GM21576 (cell line): ENCODE data around the gene BIN1.

Experiments used
- ATAC-seq: cut with Tn5 transposase; IDR thresholded peaks from one replicate; pipeline ENCODE4 v1.9.1; 2021; ENCODE audit warnings: mild to moderate bottlenecking, moderate library complexity; ENCODE audit not compliant: unreplicated experiment

BIN1 gene

DNA sequence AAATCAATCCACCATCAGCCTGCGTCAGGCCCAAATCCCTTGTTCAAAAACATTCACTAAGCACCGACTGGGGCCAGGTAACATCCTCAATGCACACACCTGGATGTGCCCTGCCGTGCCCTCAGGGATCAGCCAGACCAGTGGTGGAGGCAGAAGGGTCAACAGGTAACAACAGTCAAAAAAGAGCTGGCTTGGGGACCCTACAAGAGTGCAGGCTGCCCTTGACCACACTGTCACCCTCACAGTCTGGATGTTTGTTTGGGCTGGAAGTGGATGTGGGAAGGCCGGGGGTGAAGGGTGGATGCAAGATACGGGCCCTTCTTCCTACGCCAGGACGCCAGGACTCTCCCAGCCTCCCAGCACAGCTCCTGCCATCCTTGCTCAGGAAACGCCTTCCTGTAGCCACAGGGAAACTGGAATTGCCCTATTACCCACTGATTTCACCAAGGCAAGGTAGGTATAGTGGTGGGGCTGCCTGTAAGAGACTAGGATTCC lies 2.7 kb downstream of the BIN1 start:
- ATAC-seq, result no peak

- ATAC-seq, result no peak
Measured at GRCh38 chr2:127103243-127104165, 3.5 kb downstream of the BIN1 start.

GRCh38 chr2:127102521-127103242 lies 4.3 kb downstream of the BIN1 start:
- ATAC-seq, result no peak

- ATAC-seq, result no peak
Measured at GRCh38 chr2:127101756-127102477, 5.0 kb downstream of the BIN1 start.

DNA sequence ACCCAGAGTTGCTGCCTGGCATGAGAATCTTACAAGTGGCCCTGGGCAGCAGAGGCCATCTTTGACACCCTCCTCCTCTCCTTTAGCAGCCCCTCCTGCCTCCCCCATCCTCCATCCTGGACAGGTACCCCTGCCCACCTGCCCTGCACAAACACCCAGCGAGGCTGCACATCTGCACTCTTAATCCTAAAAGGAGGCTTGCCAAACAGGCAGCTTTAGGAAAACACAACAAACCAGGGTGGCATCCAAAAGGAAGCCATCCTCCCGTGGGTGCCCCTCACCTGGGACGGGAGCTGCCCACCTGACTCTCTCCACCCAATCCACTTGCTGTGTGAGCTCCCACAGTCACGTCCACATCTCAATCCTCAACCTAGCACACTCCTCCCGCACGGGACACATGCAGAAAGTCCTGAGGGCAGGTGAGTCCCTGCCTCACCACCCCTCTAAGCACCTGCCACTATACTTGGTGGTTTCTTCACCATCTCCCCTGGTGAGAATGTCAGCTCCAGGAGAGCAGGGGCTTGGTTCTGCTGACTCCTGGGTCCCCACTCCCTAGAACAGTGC lies 5.8 kb downstream of the BIN1 start:
- ATAC-seq, result no peak

DNA sequence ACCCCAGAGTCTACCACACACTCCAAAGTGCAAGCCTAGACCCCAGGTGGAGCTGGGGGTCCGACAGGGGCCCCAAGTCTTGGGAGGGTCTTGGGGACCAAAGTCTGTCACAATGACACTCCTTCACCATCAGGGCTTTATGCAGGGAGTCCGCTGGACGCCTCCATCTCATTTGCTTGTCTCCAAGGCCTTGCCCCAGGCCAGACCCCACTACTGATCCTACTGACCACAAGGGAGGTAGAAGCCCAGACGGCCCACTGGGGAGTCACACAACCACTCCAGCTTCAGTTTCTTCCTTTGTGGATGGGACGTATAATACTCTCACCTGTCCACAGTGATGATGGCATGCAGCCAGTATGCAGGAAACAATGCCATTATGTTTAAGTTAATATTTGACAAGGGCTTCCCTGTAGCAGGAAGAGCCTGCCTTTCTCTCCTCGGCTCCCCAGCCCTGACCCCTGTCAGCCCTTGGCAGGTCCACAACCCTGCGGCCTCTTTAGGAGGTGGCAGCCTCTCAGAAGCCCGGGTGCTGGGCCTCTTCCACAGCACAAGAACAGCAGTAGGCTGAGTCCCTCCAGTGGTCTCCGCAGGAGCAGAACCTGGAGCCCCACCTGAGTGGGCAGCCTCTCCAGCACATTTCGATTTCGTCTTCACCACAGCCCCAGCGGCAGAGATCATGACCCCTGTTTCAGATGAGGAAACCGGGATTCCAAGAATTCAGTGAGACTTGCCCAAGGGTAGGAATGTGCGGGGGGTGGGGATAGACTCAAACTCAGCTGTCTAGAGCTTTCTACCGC lies 6.5 kb downstream of the BIN1 start:
- no peak for ATAC-seq

GRCh38 chr2:127098711-127099110 lies 8.2 kb downstream of the BIN1 start:
- ATAC-seq, result no peak

DNA sequence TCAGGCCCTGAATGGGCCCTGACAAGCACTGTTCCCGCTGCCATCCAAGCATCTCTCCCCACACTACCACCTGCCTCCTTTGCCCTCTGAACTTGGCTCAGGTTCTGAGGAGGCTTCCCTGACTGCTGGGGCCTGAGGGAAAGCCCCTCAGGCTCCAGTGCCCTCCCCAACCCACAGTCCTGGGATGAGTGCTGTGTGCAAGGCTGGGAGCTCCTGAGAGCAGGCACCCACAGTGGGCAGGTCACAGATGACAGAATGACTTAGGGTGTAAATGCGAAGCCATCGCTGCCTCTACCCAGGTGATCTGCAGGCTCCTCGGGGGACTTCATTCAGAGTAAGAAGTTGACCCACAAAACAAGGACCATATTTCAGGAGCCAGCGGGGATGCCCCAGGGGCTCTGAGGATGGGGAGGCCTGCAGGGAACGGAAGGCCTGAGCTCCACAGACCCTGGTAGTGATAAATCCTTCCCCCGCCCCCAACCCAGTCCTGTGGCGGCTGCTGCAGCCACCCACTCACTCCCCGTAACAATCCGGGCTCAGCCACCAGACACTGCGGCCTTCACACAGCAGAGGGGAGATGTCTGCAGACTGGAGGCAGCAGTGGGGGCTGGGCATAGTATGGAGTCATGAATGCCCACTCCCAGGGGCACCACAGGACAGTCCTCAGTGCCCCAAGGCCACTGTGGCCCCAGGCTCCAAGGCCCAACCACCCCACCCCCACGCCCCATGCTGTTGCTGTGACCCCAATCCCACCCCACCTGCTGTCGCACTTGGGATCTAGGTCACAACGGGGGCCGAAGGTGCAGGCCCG lies 8.9 kb downstream of the BIN1 start:
- ATAC-seq, result no peak

DNA sequence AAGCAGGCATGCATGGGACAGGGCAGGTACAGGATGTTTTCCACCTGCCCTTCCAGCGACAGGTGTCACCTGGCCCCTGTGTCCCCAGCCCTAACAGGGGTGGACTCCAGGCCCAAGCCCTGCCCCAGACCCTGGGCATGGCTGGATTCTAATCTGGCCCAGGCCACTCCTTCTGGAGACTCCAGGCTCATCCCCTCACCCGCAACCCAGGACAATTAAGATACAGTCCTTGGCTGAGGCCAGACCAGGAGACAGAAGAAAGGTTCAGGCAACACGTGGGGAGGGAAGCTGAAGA lies 9.5 kb downstream of the BIN1 start:
- ATAC-seq, result no peak

- no peak for ATAC-seq
Measured at GRCh38 chr2:127096718-127097470, 10.1 kb downstream of the BIN1 start.

- ATAC-seq, result no peak
Measured at GRCh38 chr2:127096280-127096679, 10.7 kb downstream of the BIN1 start.

- ATAC-seq, result no peak
Measured at GRCh38 chr2:127095784-127096183, 11.2 kb downstream of the BIN1 start.

DNA sequence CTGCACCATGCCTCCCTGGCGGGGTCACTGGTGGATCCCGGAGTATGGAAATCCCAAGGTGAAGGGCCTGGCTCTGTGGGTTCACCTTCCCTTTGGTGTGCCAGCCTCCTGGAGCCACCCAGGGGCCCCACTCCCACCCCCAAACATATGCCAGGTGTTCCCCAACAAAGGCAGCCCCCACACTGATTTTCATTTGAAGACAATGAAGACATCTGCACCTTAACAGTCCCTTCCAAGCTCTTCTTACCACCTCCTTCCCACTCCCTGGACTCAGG lies 11.7 kb downstream of the BIN1 start:
- ATAC-seq, result no peak

- ATAC-seq, result no peak
Measured at GRCh38 chr2:127094509-127095366, 12.2 kb downstream of the BIN1 start.

DNA sequence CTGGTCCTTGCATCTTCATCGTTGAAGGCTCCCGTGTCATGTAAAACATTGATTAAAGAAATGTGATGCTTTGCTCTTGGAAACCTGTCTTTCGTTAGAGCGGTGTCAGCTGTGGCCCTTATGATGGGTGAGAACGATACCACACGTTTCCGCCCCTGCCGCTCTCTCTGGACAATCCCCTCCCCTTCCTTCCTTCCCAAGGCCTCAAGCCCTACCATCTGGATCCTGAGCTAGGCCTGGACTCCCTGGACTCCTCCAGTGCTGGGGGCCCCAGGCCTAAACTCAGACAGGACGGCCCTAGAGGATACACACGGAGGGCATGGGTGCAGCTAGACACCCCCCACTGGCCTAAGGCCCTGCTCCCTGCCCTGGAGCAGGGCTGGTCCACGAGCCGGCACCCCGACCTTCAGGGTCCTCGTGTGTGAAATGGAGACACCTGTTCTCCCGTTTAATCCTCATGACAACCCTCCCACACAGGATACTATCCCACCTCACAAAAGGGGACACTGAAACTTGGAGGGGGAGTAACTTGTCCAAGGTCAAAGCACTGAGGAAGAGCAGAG lies 13.2 kb downstream of the BIN1 start:
- no peak for ATAC-seq

DNA sequence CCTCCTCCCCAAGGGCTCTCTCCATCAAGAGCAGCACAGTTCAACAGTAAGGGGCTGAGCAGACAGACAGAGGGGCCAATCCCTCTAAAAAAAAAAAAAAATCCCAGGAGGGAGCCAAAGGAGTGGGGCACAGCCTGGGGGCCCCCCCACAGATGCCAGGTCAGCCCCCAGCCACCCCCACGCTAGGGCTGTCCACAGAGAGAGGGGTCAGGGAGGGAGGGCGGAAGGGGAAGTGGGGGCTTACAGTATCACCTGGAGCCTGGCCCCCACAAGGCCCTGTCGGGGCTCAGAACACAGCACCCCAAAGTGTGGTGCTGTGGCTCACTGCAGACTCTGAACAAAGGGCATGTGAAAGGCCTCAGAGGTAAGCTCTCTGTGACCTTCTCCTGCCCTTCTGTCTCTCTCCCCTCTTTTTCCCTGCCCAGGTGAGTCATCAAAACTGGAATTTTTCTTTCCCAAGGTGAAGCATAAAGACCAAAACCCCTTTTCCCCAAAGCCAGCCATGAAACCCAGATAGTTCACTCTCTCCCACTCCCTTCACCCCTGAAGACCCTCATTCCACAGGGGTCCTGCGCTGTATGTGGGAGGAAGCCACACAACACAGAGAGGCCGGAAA lies 13.9 kb downstream of the BIN1 start:
- no peak for ATAC-seq

GRCh38 chr2:127092306-127092705 lies 14.6 kb downstream of the BIN1 start:
- no peak for ATAC-seq
